Neural cell (in vitro differentiated cells): ENCODE data around the gene SLC27A6. TPM values are rescaled to one million over a fixed set of nuclear protein-coding genes. Genes with fewer than 3 reads are reported as not detected.

Experiments
- H2AFZ ChIP-seq: fragments of 200-600, 300-800 bp; sonication (generic), shearing (Covaris generic); 2 replicates; pipeline ENCODE4 v1.6.0; 2014; ENCODE audit warnings: low read depth, mild to moderate bottlenecking, antibody characterized with exemption, low read length, moderate library complexity
- H3F3A ChIP-seq: fragments of 200-600 bp; shearing (Covaris generic); 2 replicates; pipeline ENCODE4 v1.6.1; 2016; ENCODE audit warnings: mild to moderate bottlenecking, moderate library complexity, mixed read lengths, antibody characterized with exemption, low read length; ENCODE audit not compliant: insufficient read depth, poor library complexity, severe bottlenecking
- H3K27ac ChIP-seq: fragments of 200-600, 300-800 bp; sonication (generic), shearing (Covaris generic); 2 replicates; pipeline ENCODE4 v1.5.1; 2014; ENCODE audit warnings: mild to moderate bottlenecking, low read length, moderate library complexity
- H3K27me3 ChIP-seq: fragments of 300-800, 200-600 bp; sonication (generic), shearing (Covaris generic); 2 replicates; pipeline ENCODE4 v1.6.0; 2014; ENCODE audit warnings: mild to moderate bottlenecking, low read depth, low read length, moderate library complexity; ENCODE audit not compliant: insufficient read depth
- H3K36me3 ChIP-seq: fragments of 300-800, 200-600 bp; sonication (generic), shearing (Covaris generic); 2 replicates; pipeline ENCODE4 v1.5.1; 2014; ENCODE audit warnings: mild to moderate bottlenecking, antibody characterized with exemption, low read length, moderate library complexity; ENCODE audit not compliant: insufficient read depth
- H3K4me2 ChIP-seq: fragments of 300-800, 200-600 bp; sonication (generic), shearing (Covaris generic); 2 replicates; pipeline ENCODE4 v1.6.0; 2014; ENCODE audit warnings: mild to moderate bottlenecking, low read length
- H3K4me3 ChIP-seq: fragments of 300-800, 200-600 bp; sonication (generic), shearing (Covaris generic); 2 replicates; pipeline ENCODE4 v1.5.1; 2014; ENCODE audit warnings: mild to moderate bottlenecking, low read length, moderate library complexity
- H3K79me2 ChIP-seq: fragments of 200-600 bp; shearing (Covaris generic); replicated peaks from 2 replicates; pipeline ENCODE4 v1.6.0; 2014; ENCODE audit warnings: mild to moderate bottlenecking, low read length, moderate library complexity; ENCODE audit not compliant: insufficient read depth
- H3K9ac ChIP-seq: fragments of 300-800, 200-600 bp; sonication (generic), shearing (Covaris generic); 2 replicates; pipeline ENCODE4 v1.6.1; 2016; ENCODE audit warnings: mild to moderate bottlenecking, low read length, mixed read lengths
- H3K9me2 ChIP-seq: fragments of 200-600 bp; shearing (Covaris generic); 2 replicates; pipeline ENCODE4 v1.6.1; 2016; ENCODE audit warnings: mild to moderate bottlenecking, low read length, mixed read lengths; ENCODE audit not compliant: insufficient read depth
- H3K9me3 ChIP-seq: fragments of 200-600, 300-800 bp; sonication (generic), shearing (Covaris generic); 2 replicates; pipeline ENCODE4 v1.6.1; 2016; ENCODE audit warnings: mild to moderate bottlenecking, mixed run types, low read length, moderate library complexity, mixed read lengths
- H4K20me1 ChIP-seq: fragments of 200-600 bp; shearing (Covaris generic); 2 replicates; pipeline ENCODE4 v1.6.1; 2016; ENCODE audit warnings: mild to moderate bottlenecking, mixed run types; ENCODE audit not compliant: insufficient read depth
- CTCF ChIP-seq: fragments of 450-650 bp; IDR thresholded peaks from 2 replicates; pipeline ENCODE4 v1.5.1; 2014; ENCODE audit warnings: antibody characterized with exemption, mild to moderate bottlenecking, moderate library complexity; ENCODE audit not compliant: poor library complexity, severe bottlenecking
- EP300 ChIP-seq: fragments of 450-650 bp; conservative IDR thresholded peaks from 2 replicates; pipeline ENCODE4 v1.6.1; 2014; ENCODE audit warnings: antibody characterized with exemption, mild to moderate bottlenecking, moderate library complexity; ENCODE audit not compliant: poor library complexity, severe bottlenecking
- EZH2 ChIP-seq: fragments of 200-600, 300-800 bp; shearing (Covaris generic), sonication (generic); IDR thresholded peaks from 2 replicates; pipeline ENCODE4 v1.6.1; 2014; ENCODE audit warnings: antibody characterized with exemption, low read length, borderline replicate concordance, mild to moderate bottlenecking; ENCODE audit not compliant: insufficient read depth, poor library complexity, severe bottlenecking
- MXI1 ChIP-seq: fragments of 450-650 bp; conservative IDR thresholded peaks from 2 replicates; pipeline ENCODE4 v1.6.1; 2014; ENCODE audit warnings: antibody characterized with exemption, mild to moderate bottlenecking; ENCODE audit not compliant: poor library complexity, severe bottlenecking
- POLR2AphosphoS5 ChIP-seq: IDR thresholded peaks from 2 replicates; pipeline ENCODE4 v1.6.1; 2012
- RAD21 ChIP-seq: fragments of 450-650 bp; conservative IDR thresholded peaks from 2 replicates; pipeline ENCODE4 v1.6.1; 2014; ENCODE audit warnings: antibody characterized with exemption, mild to moderate bottlenecking, moderate library complexity
- SMC3 ChIP-seq: fragments of 450-650 bp; conservative IDR thresholded peaks from 2 replicates; pipeline ENCODE4 v1.6.1; 2014; ENCODE audit warnings: antibody characterized with exemption, mild to moderate bottlenecking, moderate library complexity; ENCODE audit not compliant: poor library complexity
- TAF1 ChIP-seq: IDR thresholded peaks from 2 replicates; pipeline ENCODE4 v1.6.1; 2012; ENCODE audit warnings: low read depth
- polyA plus RNA-seq: library from polyadenylated mRNA; depleted of rRNA; stranded (reverse); fragments of >200 nt; gene quantifications from 2 replicates; pipeline ENCODE4 v1.2.3, GENCODE V29; 2014
- TF ChIP-seq, protein P1 (sequence below): IDR thresholded peaks from 2 replicates; pipeline ENCODE4 v1.6.1; 2012; ENCODE audit warnings: borderline replicate concordance

Gene SLC27A6
- polyA plus RNA-seq, 1 donor from 2014 or later = 0.37 TPM

- Histone ChIP-seq H3K9ac (no peak overlapping the region), H3K4me3 (no peak overlapping the region), H3K79me2 (no peaks in the 10 kb centered on the region), H3K9me2 (no peaks in the 10 kb centered on the region), H3K9me3 (no peaks in the 10 kb centered on the region), H3F3A (no peaks in the 10 kb centered on the region), H4K20me1 (no peaks in the 10 kb centered on the region), H3K27ac (no peak overlapping the region), H3K27me3 (no peaks in the 10 kb centered on the region), H3K36me3 (no peaks in the 10 kb centered on the region), H2AFZ (no peak overlapping the region), H3K4me2 (no peak overlapping the region)
- TF ChIP-seq EP300 = no peak
- TF ChIP-seq RAD21 = no peak
- TF ChIP-seq, protein P1, sequence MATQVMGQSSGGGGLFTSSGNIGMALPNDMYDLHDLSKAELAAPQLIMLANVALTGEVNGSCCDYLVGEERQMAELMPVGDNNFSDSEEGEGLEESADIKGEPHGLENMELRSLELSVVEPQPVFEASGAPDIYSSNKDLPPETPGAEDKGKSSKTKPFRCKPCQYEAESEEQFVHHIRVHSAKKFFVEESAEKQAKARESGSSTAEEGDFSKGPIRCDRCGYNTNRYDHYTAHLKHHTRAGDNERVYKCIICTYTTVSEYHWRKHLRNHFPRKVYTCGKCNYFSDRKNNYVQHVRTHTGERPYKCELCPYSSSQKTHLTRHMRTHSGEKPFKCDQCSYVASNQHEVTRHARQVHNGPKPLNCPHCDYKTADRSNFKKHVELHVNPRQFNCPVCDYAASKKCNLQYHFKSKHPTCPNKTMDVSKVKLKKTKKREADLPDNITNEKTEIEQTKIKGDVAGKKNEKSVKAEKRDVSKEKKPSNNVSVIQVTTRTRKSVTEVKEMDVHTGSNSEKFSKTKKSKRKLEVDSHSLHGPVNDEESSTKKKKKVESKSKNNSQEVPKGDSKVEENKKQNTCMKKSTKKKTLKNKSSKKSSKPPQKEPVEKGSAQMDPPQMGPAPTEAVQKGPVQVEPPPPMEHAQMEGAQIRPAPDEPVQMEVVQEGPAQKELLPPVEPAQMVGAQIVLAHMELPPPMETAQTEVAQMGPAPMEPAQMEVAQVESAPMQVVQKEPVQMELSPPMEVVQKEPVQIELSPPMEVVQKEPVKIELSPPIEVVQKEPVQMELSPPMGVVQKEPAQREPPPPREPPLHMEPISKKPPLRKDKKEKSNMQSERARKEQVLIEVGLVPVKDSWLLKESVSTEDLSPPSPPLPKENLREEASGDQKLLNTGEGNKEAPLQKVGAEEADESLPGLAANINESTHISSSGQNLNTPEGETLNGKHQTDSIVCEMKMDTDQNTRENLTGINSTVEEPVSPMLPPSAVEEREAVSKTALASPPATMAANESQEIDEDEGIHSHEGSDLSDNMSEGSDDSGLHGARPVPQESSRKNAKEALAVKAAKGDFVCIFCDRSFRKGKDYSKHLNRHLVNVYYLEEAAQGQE = no peak
- no peak for TF ChIP-seq POLR2AphosphoS5
- no peak for TF ChIP-seq SMC3
- TF ChIP-seq CTCF = no peak
- TF ChIP-seq EZH2 = no peak
- no peak for TF ChIP-seq TAF1
- TF ChIP-seq MXI1 = no peak
Observed at GRCh38 chr5:129048509-129048908, 83.2 kb downstream of the SLC27A6 start.

DNA sequence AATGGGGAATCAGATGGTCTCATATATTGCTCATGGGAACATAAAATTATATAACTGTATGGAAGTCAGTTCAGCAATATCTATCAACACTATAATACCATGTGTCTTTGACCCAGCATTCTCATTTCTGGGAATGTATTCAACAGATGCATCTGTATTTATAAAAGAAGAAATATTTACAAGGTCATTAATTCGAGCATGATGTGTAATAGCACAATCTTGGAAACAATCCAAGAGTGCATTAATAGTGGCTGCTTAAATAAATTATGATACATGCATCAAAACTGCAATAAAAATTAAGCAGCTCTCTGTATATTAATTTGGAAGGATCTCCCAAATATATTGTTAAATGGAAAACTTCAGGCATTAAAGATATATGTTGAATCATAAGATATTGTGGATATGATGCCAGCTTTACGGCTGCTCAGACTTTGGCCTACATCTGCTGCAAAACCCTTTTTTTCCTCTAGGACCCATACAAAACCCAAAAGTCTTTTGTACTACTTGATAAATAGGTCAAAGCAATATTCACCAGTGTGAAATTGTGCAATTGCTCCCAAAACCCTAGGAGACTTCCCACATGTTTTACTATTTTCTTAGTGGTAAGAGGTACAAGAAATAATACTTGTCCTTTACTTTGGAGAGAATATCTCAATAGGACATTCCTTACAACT is 84.0 kb downstream of the SLC27A6 start:
- Histone ChIP-seq H3K4me2 (no peak overlapping the region), H3K27me3 (no peaks in the 10 kb centered on the region), H2AFZ (no peak overlapping the region), H3K9me3 (no peaks in the 10 kb centered on the region), H3K9me2 (no peaks in the 10 kb centered on the region), H3K27ac (no peak overlapping the region), H3K79me2 (no peaks in the 10 kb centered on the region), H3K4me3 (no peak overlapping the region), H3F3A (no peaks in the 10 kb centered on the region), H4K20me1 (no peaks in the 10 kb centered on the region), H3K36me3 (no peaks in the 10 kb centered on the region), H3K9ac (no peak overlapping the region)
- TF ChIP-seq TAF1 (no peak), CTCF (no peak), POLR2AphosphoS5 (no peak), SMC3 (no peak), EP300 (no peak), RAD21 (no peak), EZH2 (no peak), MXI1 (no peak)
- TF ChIP-seq, protein P1 = no peak
